ENCODE data around the gene GAPVD1.

- no peak for TF ChIP-seq CTCF (IDR thresholded peaks at IDR 0.05)
- no peak for TF ChIP-seq POLR2A (IDR thresholded peaks at IDR 0.05)
Observed at GRCh38 chr9:125410522-125410894, 148.9 kb downstream of the GAPVD1 start.
